Astrocyte (in vitro differentiated cells and primary cell): Measurements from ENCODE around the gene GDPD1. TPM values are rescaled to one million over a fixed set of nuclear protein-coding genes. Genes with fewer than 3 reads are reported as not detected.

Experiments
- DNase-seq: peaks from one replicate; pipeline ENCODE4 v3.0.0-alpha.2; 2010; ENCODE audit warnings: low read depth
- FAIRE-seq: peaks from 2 replicates; lab custom pipeline; 2011; peaks lifted over from hg19 to GRCh38; lab: Jason Lieb, UNC
- H2AFZ ChIP-seq: 2 replicates; pipeline ENCODE4 v1.6.0; 2012; ENCODE audit warnings: low read depth, low read length, inconsistent platforms
- H3K27ac ChIP-seq: 2 replicates; pipeline ENCODE4 v1.5.1; 2011; ENCODE audit warnings: low read depth, low read length, inconsistent platforms
- H3K27me3 ChIP-seq: 2 replicates; pipeline ENCODE4 v1.6.0; 2011; ENCODE audit warnings: low read length, inconsistent platforms; ENCODE audit not compliant: insufficient read depth
- H3K36me3 ChIP-seq: 2 replicates; pipeline ENCODE4 v1.5.1; 2011; ENCODE audit warnings: low read length, inconsistent platforms; ENCODE audit not compliant: insufficient read depth
- H3K4me1 ChIP-seq: 2 replicates; pipeline ENCODE4 v1.5.1; 2011; ENCODE audit warnings: low read length, inconsistent platforms; ENCODE audit not compliant: insufficient read depth
- H3K4me2 ChIP-seq: 2 replicates; pipeline ENCODE4 v1.6.0; 2012; ENCODE audit warnings: low read length, inconsistent platforms
- H3K4me3 ChIP-seq: 2 replicates; pipeline ENCODE4 v1.5.1; 2011; ENCODE audit warnings: low read depth, mild to moderate bottlenecking, low read length, inconsistent platforms; ENCODE audit not compliant: insufficient read depth
- H3K79me2 ChIP-seq: 2 replicates; pipeline ENCODE4 v1.6.0; 2012; ENCODE audit warnings: mild to moderate bottlenecking, low read length, inconsistent platforms; ENCODE audit not compliant: insufficient read depth
- H3K9ac ChIP-seq: 2 replicates; pipeline ENCODE4 v1.6.0; 2012; ENCODE audit warnings: mild to moderate bottlenecking, low read length, inconsistent platforms
- H3K9me3 ChIP-seq: 2 replicates; pipeline ENCODE4 v1.5.1; 2012; ENCODE audit warnings: low read depth, mild to moderate bottlenecking, low read length, inconsistent platforms; ENCODE audit not compliant: insufficient read depth
- H4K20me1 ChIP-seq: 2 replicates; pipeline ENCODE4 v1.6.0; 2012; ENCODE audit warnings: low read length, inconsistent platforms; ENCODE audit not compliant: insufficient read depth
- H3K27ac Mint-ChIP-seq: one replicate; pipeline ENCODE4 v1.8.0; 2021; ENCODE audit warnings: mild to moderate bottlenecking, mixed read lengths; ENCODE audit not compliant: unreplicated experiment
- H3K27me3 Mint-ChIP-seq: one replicate; pipeline ENCODE4 v1.8.0; 2021; ENCODE audit warnings: low read depth, mixed read lengths; ENCODE audit not compliant: unreplicated experiment
- H3K36me3 Mint-ChIP-seq: one replicate; pipeline ENCODE4 v1.8.0; 2021; ENCODE audit warnings: low read depth, mixed read lengths; ENCODE audit not compliant: unreplicated experiment
- H3K4me1 Mint-ChIP-seq: one replicate; pipeline ENCODE4 v1.8.0; 2021; ENCODE audit warnings: low read depth, mixed read lengths; ENCODE audit not compliant: unreplicated experiment
- H3K4me3 Mint-ChIP-seq: one replicate; pipeline ENCODE4 v1.8.0; 2021; ENCODE audit warnings: mild to moderate bottlenecking, moderate library complexity, mixed read lengths; ENCODE audit not compliant: unreplicated experiment
- H3K9me3 Mint-ChIP-seq: one replicate; pipeline ENCODE4 v1.8.0; 2021; ENCODE audit warnings: mild to moderate bottlenecking, mixed read lengths; ENCODE audit not compliant: unreplicated experiment
- EZH2 ChIP-seq: IDR thresholded peaks from 2 replicates; pipeline ENCODE4 v1.6.1; 2012; ENCODE audit warnings: mild to moderate bottlenecking, low read length, inconsistent platforms; ENCODE audit not compliant: insufficient read depth
- total RNA-seq: library from RNA; stranded (reverse); gene quantifications from 2 replicates; pipeline ENCODE4 v1.2.1, GENCODE V29; 2021
- TF ChIP-seq, protein P1 (sequence below): IDR thresholded peaks from 2 replicates; pipeline ENCODE4 v1.5.1; 2011; ENCODE audit warnings: low read depth, mild to moderate bottlenecking, inconsistent platforms, low read length, moderate library complexity; ENCODE audit not compliant: insufficient read depth

The GDPD1 gene
- total RNA-seq, 1 donor from 2014 or later = 4.2 TPM

DNA sequence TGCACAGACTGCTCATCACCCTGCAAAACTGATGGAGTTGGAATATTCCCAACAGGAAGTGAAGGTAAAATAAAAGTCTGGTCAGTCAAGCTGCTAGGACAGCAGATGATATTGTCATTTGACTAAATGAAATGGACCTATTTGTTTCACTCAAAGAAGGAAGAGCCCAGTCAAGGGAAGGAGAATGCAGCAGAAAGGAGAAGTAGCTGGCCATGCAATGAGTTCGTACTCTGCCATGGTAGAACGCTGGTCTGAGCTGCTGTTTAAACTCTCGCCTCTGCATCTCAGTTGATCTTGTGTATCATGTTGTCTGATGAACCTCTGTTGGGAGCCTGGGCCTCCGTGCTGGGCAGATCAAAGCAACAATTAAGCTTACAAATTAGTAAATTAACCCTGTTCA is 95.6 kb downstream of the GDPD1 start:
- Histone ChIP-seq H3K27me3 (no peaks in the 10 kb centered on the region), H2AFZ (peak overlapping the region; percentile 34), H3K4me1 (no peaks in the 10 kb centered on the region), H3K4me3 (no peak overlapping the region), H3K27ac (no peak overlapping the region), H3K9me3 (no peaks in the 10 kb centered on the region), H4K20me1 (no peaks in the 10 kb centered on the region), H3K36me3 (no peaks in the 10 kb centered on the region), H3K79me2 (no peaks in the 10 kb centered on the region), H3K9ac (no peak overlapping the region), H3K4me2 (no peak overlapping the region)
- Mint-ChIP-seq H3K9me3 (peaks cover 1% of the 10 kb centered on the region), H3K27me3 (no peaks in the 10 kb centered on the region), H3K36me3 (no peaks in the 10 kb centered on the region), H3K4me3 (no peak overlapping the region), H3K4me1 (no peaks in the 10 kb centered on the region), H3K27ac (no peak overlapping the region)
- no peak for DNase-seq
- no peak for FAIRE-seq
- TF ChIP-seq, protein P1, sequence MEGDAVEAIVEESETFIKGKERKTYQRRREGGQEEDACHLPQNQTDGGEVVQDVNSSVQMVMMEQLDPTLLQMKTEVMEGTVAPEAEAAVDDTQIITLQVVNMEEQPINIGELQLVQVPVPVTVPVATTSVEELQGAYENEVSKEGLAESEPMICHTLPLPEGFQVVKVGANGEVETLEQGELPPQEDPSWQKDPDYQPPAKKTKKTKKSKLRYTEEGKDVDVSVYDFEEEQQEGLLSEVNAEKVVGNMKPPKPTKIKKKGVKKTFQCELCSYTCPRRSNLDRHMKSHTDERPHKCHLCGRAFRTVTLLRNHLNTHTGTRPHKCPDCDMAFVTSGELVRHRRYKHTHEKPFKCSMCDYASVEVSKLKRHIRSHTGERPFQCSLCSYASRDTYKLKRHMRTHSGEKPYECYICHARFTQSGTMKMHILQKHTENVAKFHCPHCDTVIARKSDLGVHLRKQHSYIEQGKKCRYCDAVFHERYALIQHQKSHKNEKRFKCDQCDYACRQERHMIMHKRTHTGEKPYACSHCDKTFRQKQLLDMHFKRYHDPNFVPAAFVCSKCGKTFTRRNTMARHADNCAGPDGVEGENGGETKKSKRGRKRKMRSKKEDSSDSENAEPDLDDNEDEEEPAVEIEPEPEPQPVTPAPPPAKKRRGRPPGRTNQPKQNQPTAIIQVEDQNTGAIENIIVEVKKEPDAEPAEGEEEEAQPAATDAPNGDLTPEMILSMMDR = no peak
- TF ChIP-seq EZH2 = no peak

Other genes starting within 250 kb of the GDPD1 start
- 23.2 and 25.4 TPM in 2 replicates for gene TRIM37, start 113.6 kb upstream of the GDPD1 start, total RNA-seq
- gene SKA2, start 65.3 kb upstream of the GDPD1 start, total RNA-seq = 34.0 and 42.6 TPM in 2 replicates
- gene PRR11, start 64.8 kb upstream of the GDPD1 start, total RNA-seq = 10.3 and 14.9 TPM in 2 replicates
- 19.5 and 19.7 TPM in 2 replicates for gene SMG8, start 10.5 kb upstream of the GDPD1 start, total RNA-seq
- gene YPEL2, start 111.1 kb downstream of the GDPD1 start, total RNA-seq = 36.2 and 41.1 TPM in 2 replicates